GM23248 (cell line): ENCODE results near the gene HOXA10.

Experiments
- EZH2 ChIP-seq: fragments of 200-600 bp; sonication (generic); IDR thresholded peaks from 2 replicates; pipeline ENCODE4 v1.6.1; 2018; ENCODE audit warnings: antibody characterized with exemption, mild to moderate bottlenecking; ENCODE audit not compliant: insufficient read depth, poor library complexity, severe bottlenecking
- EZH2phosphoT487 ChIP-seq: fragments of 200-600 bp; sonication (generic); IDR thresholded peaks from 2 replicates; pipeline ENCODE4 v1.6.1; 2018; ENCODE audit warnings: antibody characterized with exemption, moderate library complexity, mild to moderate bottlenecking, low read depth; ENCODE audit not compliant: insufficient read depth

DNA sequence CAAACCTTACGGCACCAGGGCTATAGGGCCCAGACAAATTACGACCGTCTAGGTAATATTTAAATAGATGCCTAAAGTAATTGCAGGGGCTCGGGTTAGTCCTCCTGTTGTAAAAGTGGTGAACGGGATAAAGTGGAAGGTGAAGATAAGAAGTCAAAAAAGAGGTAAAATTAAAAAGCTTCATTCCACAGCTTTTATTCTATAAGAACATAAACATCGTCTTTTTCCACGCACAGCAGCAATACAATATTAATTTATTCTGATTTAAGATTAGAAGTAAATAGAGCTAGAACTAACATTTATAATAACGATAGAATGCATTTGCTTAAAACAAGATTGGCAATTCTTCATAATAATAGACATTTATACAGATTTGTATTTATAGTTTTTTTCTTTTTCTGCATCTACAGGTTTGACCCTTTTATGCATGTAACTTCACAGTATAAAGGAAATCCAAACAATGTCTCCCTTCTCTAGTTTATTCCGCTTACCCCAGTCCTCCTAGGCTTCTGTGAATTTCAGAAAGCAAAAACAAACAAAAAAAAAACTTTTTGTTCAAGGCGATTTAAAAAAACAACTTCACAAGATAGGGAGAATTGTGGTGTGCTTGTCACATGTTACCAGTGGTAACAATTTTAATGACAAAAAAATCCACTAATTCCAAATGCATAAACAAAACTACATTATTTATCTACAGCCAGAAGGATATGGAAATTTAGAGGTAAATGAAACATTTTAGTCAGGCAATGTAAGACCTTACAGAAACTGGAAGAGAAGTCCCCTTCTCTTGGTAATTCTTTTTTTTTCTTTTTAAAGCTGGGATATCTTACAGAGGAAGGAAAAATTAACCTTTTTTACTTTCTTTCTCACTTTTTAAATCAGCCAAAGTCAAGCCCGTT, 3.4 kb downstream of the HOXA10 start:
- TF ChIP-seq EZH2phosphoT487: peak; percentile 71; the same call in 1 of the 2 replicates
- TF ChIP-seq EZH2: no peak
